MM.1S (cell line): ENCODE measurements around the gene RSU1.

Source experiments
- CTCF ChIP-seq: fragments of 300-600 bp; sonication (generic); IDR thresholded peaks from 2 replicates; pipeline ENCODE4 v1.5.1; 2016; ENCODE audit warnings: antibody characterized with exemption, low read length, mixed read lengths
- EZH2 ChIP-seq: fragments of 300-600 bp; sonication (generic); optimal IDR thresholded peaks from 2 replicates; pipeline ENCODE3; 2017; ENCODE audit warnings: low read depth, mild to moderate bottlenecking, antibody characterized with exemption, low read length, mixed read lengths
- EZH2phosphoT487 ChIP-seq: fragments of 300-600 bp; sonication (generic); IDR thresholded peaks from 2 replicates; pipeline ENCODE4 v1.6.1; 2018; ENCODE audit warnings: antibody characterized with exemption, low read length

GRCh38 chr10:16592378-16592777, 224.8 kb downstream of the RSU1 start:
- no peak for TF ChIP-seq CTCF
- TF ChIP-seq EZH2phosphoT487: no peak
- TF ChIP-seq EZH2: no peak
